GM11168 (cell line): ENCODE measurements around the gene WRAP53.

Experiments
- in situ Hi-C: fragments of 300-500 bp; cut with MboI; formaldehyde crosslinking; loops from one replicate; pipeline ENCODE4 v1.12.0; 2022; ENCODE audit warnings: low sequenced_read_pairs; ENCODE audit not compliant: unreplicated experiment

WRAP53 gene

GRCh38 chr17:7707446-7707845 lies 19.2 kb downstream of the WRAP53 start:
- in situ Hi-C loops = no loop called here

GRCh38 chr17:7707858-7708750 lies 19.8 kb downstream of the WRAP53 start:
- in situ Hi-C loops = no loop called here

- in situ Hi-C loops = no loop called here
These were observed 20.8 kb downstream of the WRAP53 start for GRCh38 chr17:7709031-7709430.

- in situ Hi-C loops = no loop called here
These were observed 22.0 kb downstream of the WRAP53 start for GRCh38 chr17:7710301-7710700.

GRCh38 chr17:7711051-7711755 lies 22.9 kb downstream of the WRAP53 start:
- in situ Hi-C loops = no loop called here

- in situ Hi-C loops = no loop called here
These were observed 24.0 kb downstream of the WRAP53 start for GRCh38 chr17:7712111-7712771.

GRCh38 chr17:7713782-7714181 lies 25.5 kb downstream of the WRAP53 start:
- in situ Hi-C loops = no loop called here

GRCh38 chr17:7714721-7715594 lies 26.7 kb downstream of the WRAP53 start:
- in situ Hi-C loops = no loop called here

- in situ Hi-C loops = no loop called here
These were observed 27.9 kb downstream of the WRAP53 start for GRCh38 chr17:7715936-7716886.

GRCh38 chr17:7716901-7717755 lies 28.9 kb downstream of the WRAP53 start, which contains the start of gene DNAH2:
Gene DNAH2, plus strand, starts transcription at chr17:7717744. Its CDS starts 1,991 bp downstream, at chr17:7719735.
- in situ Hi-C loops = no loop called here

- in situ Hi-C loops = no loop called here
These were observed 29.6 kb downstream of the WRAP53 start for GRCh38 chr17:7717756-7718350.

GRCh38 chr17:7719661-7720060 lies 31.4 kb downstream of the WRAP53 start:
- in situ Hi-C loops = no loop called here

- in situ Hi-C loops = no loop called here
These were observed 31.8 kb downstream of the WRAP53 start for GRCh38 chr17:7720125-7720524.

GRCh38 chr17:7721612-7722011 lies 33.3 kb downstream of the WRAP53 start:
- in situ Hi-C loops = no loop called here

- in situ Hi-C loops = no loop called here
These were observed 39.6 kb downstream of the WRAP53 start for GRCh38 chr17:7727886-7728285.

- in situ Hi-C loops = no loop called here
These were observed 41.5 kb downstream of the WRAP53 start for GRCh38 chr17:7729816-7730215.

- in situ Hi-C loops = no loop called here
These were observed 44.8 kb downstream of the WRAP53 start for GRCh38 chr17:7732981-7733539.
